K562 (cell line): Measurements from ENCODE around the gene PDE3A. TPM values are rescaled to one million over a fixed set of nuclear protein-coding genes. Genes with fewer than 3 reads are reported as not detected.

ENCODE experiments used
- ATAC-seq: fragments of 200-7000 bp; cut with Tn5 transposase; 3 replicates; pipeline ENCODE4 v1.9.1; 2020; ENCODE audit warnings: moderate library complexity
- BruUV-seq: library from RNA; stranded (reverse); fragments of 400-500 nt; replicated peaks from 2 replicates; lab custom pipeline; 2021; lab: Mats Ljungman, UMichigan
- CTCF ChIA-PET: fragments of 300-600 bp; formaldehyde crosslinking; extraction: SDS; loops from one replicate; lab custom pipeline; 2021; ENCODE audit warnings: low intra/inter-chr PET ratio; lab: Yijun Ruan, JAX
- POLR2A ChIA-PET: fragments of 300-600, 350-650 bp; sonication (Branson Sonifier 250); formaldehyde crosslinking; extraction: SDS; loops from one replicate; lab custom pipeline; 2021; ENCODE audit warnings: antibody characterized with exemption, inconsistent platforms; lab: Yijun Ruan, JAX
- DNase-seq, 4 experiments: peaks; one replicate each; pipeline versions ENCODE4 v3.0.0 to v3.0.0-alpha.2; 2011 to 2018; ENCODE audit warnings: low spot score in 3 of 4, mixed read lengths in 3 of 4; ENCODE audit errors: extremely low read depth in 1 of 4
- FAIRE-seq: peaks from 2 replicates; lab custom pipeline; 2011; peaks lifted over from hg19 to GRCh38; lab: Jason Lieb, UNC
- H2AFZ ChIP-seq: 2 replicates; pipeline ENCODE4 v1.6.0; 2011; ENCODE audit warnings: low read depth, low read length, control low read depth, inconsistent platforms
- H3K27ac ChIP-seq: fragments of 200-600 bp; 3 replicates; pipeline ENCODE4 v1.8.0; 2011; ENCODE audit warnings: low read depth, mild to moderate bottlenecking, control low read depth, inconsistent platforms, low read length, moderate library complexity, mixed read lengths; ENCODE audit errors: extremely low read depth
- H3K27me3 ChIP-seq, 2 experiments: fragments of 300-600 bp in 1 of 2; 2 replicates in 1 of 2; 3 replicates in 1 of 2; pipeline versions ENCODE4 v1.6.0 to v1.8.0; 2011; ENCODE audit warnings: inconsistent platforms in 2 of 2, low read length in 2 of 2, mild to moderate bottlenecking in 1 of 2, mixed read lengths in 1 of 2, moderate library complexity in 1 of 2; ENCODE audit not compliant: control insufficient read depth in 2 of 2, insufficient read depth in 2 of 2
- H3K36me3 ChIP-seq: fragments of 300-600 bp; 3 replicates; pipeline ENCODE4 v1.8.0; 2011; ENCODE audit warnings: mild to moderate bottlenecking, low read length, inconsistent platforms; ENCODE audit not compliant: control insufficient read depth, insufficient read depth
- H3K4me1 ChIP-seq, 2 experiments: fragments of 200-600 bp in 1 of 2; replicated peaks in 1 of 2; 2 replicates in 1 of 2; 3 replicates in 1 of 2; pipeline versions ENCODE4 v1.5.1 to v1.8.0; 2011; ENCODE audit warnings: inconsistent platforms in 2 of 2, low read length in 2 of 2, mild to moderate bottlenecking in 1 of 2, mixed read lengths in 1 of 2, moderate library complexity in 1 of 2; ENCODE audit not compliant: control insufficient read depth in 2 of 2, insufficient read depth in 2 of 2
- H3K4me2 ChIP-seq: 2 replicates; pipeline ENCODE4 v1.6.1; 2011; ENCODE audit warnings: low read length, control low read depth, inconsistent platforms, mixed read lengths; ENCODE audit not compliant: insufficient read depth
- H3K4me3 ChIP-seq: fragments of 200-600 bp; sonication (generic), shearing (Covaris generic); 2 replicates; pipeline ENCODE4 v1.5.1; 2016; ENCODE audit warnings: control low read depth, inconsistent platforms
- H3K79me2 ChIP-seq: fragments of 200-600 bp; 3 replicates; pipeline ENCODE4 v1.8.0; 2011; ENCODE audit warnings: low read length, inconsistent platforms; ENCODE audit not compliant: control insufficient read depth, insufficient read depth
- H3K9ac ChIP-seq, 2 experiments: 2 replicates each; pipeline versions ENCODE4 v1.6.0 to v1.6.1; 2011; ENCODE audit warnings: low read depth in 2 of 2, low read length in 2 of 2, control low read depth in 1 of 2, inconsistent platforms in 1 of 2, mild to moderate bottlenecking in 1 of 2, mixed read lengths in 1 of 2; ENCODE audit not compliant: insufficient read depth in 1 of 2
- H3K9me1 ChIP-seq: one replicate; pipeline ENCODE4 v1.6.0; 2011; ENCODE audit warnings: inconsistent platforms, mild to moderate bottlenecking, low read length, moderate library complexity; ENCODE audit not compliant: control insufficient read depth, insufficient read depth
- H3K9me3 ChIP-seq: replicated peaks from 2 replicates; pipeline ENCODE4 v1.5.1; 2011; ENCODE audit warnings: low read depth, low read length, inconsistent platforms; ENCODE audit not compliant: control insufficient read depth, insufficient read depth
- H4K20me1 ChIP-seq: replicated peaks from 2 replicates; pipeline ENCODE4 v1.6.1; 2011; ENCODE audit warnings: low read length, inconsistent platforms, mixed read lengths; ENCODE audit not compliant: control insufficient read depth, insufficient read depth
- ATF6 ChIP-seq: sonication (generic); formaldehyde crosslinking; IDR thresholded peaks from 2 replicates; pipeline ENCODE4 v1.4.0; 2020; ENCODE audit warnings: mild to moderate bottlenecking, missing genetic modification reagents
- CTBP1 ChIP-seq: fragments of 450-650 bp; IDR thresholded peaks from 2 replicates; pipeline ENCODE4 v1.6.1; 2016; ENCODE audit warnings: borderline replicate concordance
- HCFC1 ChIP-seq: IDR thresholded peaks from 2 replicates; pipeline ENCODE4 v1.6.1; 2012; ENCODE audit warnings: low read depth, low read length, improper control_type of control experiment
- HDAC6 ChIP-seq: IDR thresholded peaks from 2 replicates; pipeline ENCODE4 v1.6.1; 2012; ENCODE audit warnings: low read depth, mild to moderate bottlenecking, control low read depth, inconsistent platforms, low read length, moderate library complexity
- MEF2D ChIP-seq: conservative IDR thresholded peaks from 2 replicates; pipeline ENCODE4 v1.6.1; 2016; ENCODE audit warnings: low read depth, missing genetic modification characterization, missing compliant biosample characterization
- NBN ChIP-seq: fragments of 450-650 bp; IDR thresholded peaks from 2 replicates; pipeline ENCODE4 v1.6.1; 2016; ENCODE audit warnings: low read depth, mild to moderate bottlenecking
- NCOA2 ChIP-seq, 2 experiments: fragments of 450-650 bp; IDR thresholded peaks; 2 replicates each; pipeline ENCODE4 v1.6.1; 2018; ENCODE audit warnings: mild to moderate bottlenecking in 2 of 2, moderate library complexity in 1 of 2; ENCODE audit not compliant: partially characterized antibody in 2 of 2
- NKRF ChIP-seq: fragments of 450-650 bp; IDR thresholded peaks from 2 replicates; pipeline ENCODE4 v1.6.1; 2016; ENCODE audit warnings: borderline replicate concordance
- RBM22 ChIP-seq: fragments of 200-400 bp; formaldehyde crosslinking; IDR thresholded peaks from 2 replicates; pipeline ENCODE4 v1.6.1; 2018; ENCODE audit warnings: low read length, low read depth; ENCODE audit not compliant: poor library complexity, severe bottlenecking
- ZBTB17 ChIP-seq: fragments of 450-650 bp; formaldehyde crosslinking; IDR thresholded peaks from 2 replicates; pipeline ENCODE4 v1.4.0; 2020; ENCODE audit warnings: mild to moderate bottlenecking
- ZBTB26 ChIP-seq: fragments of 450-650 bp; formaldehyde crosslinking; IDR thresholded peaks from 2 replicates; pipeline ENCODE4 v1.4.0; 2022; ENCODE audit warnings: missing genetic modification characterization
- ZNF232 ChIP-seq: sonication (generic); formaldehyde crosslinking; IDR thresholded peaks from 2 replicates; pipeline ENCODE4 v1.8.0; 2022; ENCODE audit warnings: mild to moderate bottlenecking, missing genetic modification reagents
- ZNF347 ChIP-seq: fragments of 450-650 bp; formaldehyde crosslinking; IDR thresholded peaks from 2 replicates; pipeline ENCODE4 v1.4.0; 2020; ENCODE audit warnings: low read depth, mild to moderate bottlenecking, moderate library complexity
- ZNF561 ChIP-seq: fragments of 450-650 bp; formaldehyde crosslinking; conservative IDR thresholded peaks from 2 replicates; pipeline ENCODE4 v1.4.0; 2020; ENCODE audit warnings: mild to moderate bottlenecking, moderate library complexity
- ZNF764 ChIP-seq: fragments of 250-450 bp; sonication (Bioruptor Pico); IDR thresholded peaks from 2 replicates; pipeline ENCODE4 v1.4.0; 2020; ENCODE audit warnings: low read depth, mild to moderate bottlenecking, moderate library complexity
- ZNF766 ChIP-seq: fragments of 200-800 bp; sonication (Bioruptor generic); conservative IDR thresholded peaks from 2 replicates; pipeline ENCODE4 v1.6.1; 2016; ENCODE audit warnings: missing genetic modification characterization, missing compliant biosample characterization
- WGBS: fragments of 100-300 bp; shearing (Covaris generic); methylation state at CpG from one replicate; pipeline ENCODE4 v1.1.6; 2016; ENCODE audit warnings: low coverage, mixed read lengths; ENCODE audit not compliant: insufficient coverage; ENCODE audit errors: missing lambda C conversion rate; 5-methylcytosine and 5-hydroxymethylcytosine counted together
- in situ Hi-C: fragments of 300-500 bp; cut with MboI; formaldehyde crosslinking; loops from 4 replicates; pipeline ENCODE4 v1.15.0; 2018; ENCODE audit warnings: inconsistent platforms, mixed read lengths
- intact Hi-C: fragments of 100-400 bp; cut with micrococcal nuclease; formaldehyde crosslinking; loops from 2 replicates; pipeline ENCODE4 v1.14.2; 2022
- polyA plus RNA-seq, 8 experiments: library from polyadenylated mRNA; depleted of rRNA in 4 of 8; stranded (reverse) in 5 of 8; unstranded in 3 of 8; fragments of >200 nt; fragmentation: Nextera tagmentation in 2 of 8; fragmentation: Illumina TruSeq in 1 of 8; extraction: Ambion mirVana in 2 of 8; extraction: Trizol in 1 of 8; gene quantifications; 2 replicates each; pipeline versions ENCODE4 v1.2.1 to v1.2.3, GENCODE V29; 2011 to 2014; ENCODE audit warnings: inconsistent platforms in 1 of 8, missing spikeins in 1 of 8
- total RNA-seq, 7 experiments: library from RNA; depleted of rRNA in 6 of 7; stranded (reverse); fragments of >200 nt in 6 of 7; fragmentation: Illumina TruSeq in 2 of 7; extraction: Trizol in 2 of 7; gene quantifications; 2 replicates each; pipeline versions ENCODE4 v1.2.1 to v1.2.3, GENCODE V29; 2011 to 2021; ENCODE audit warnings: low replicate concordance in 1 of 7

PDE3A gene
- total and polyA plus RNA-seq, 9 of the 15 experiments (the other 6 are each of a cell fraction or from before 2014, with no cell fraction given), result 0.02 TPM; not detected in 8

GRCh38 chr12:20601668-20602280 is 233.4 kb downstream of the PDE3A start:
- ChIA-PET POLR2A (no interaction called here), CTCF (no interaction called here)
- H3K4me2 ChIP-seq, result no peak overlapping the region
- no peaks in the 10 kb centered on the region for H4K20me1 ChIP-seq
- FAIRE-seq (no peak), DNase-seq (no peak), ATAC-seq (no peak)
- no peaks in the 10 kb centered on the region for H3K9me1 ChIP-seq
- H2AFZ ChIP-seq, result no peak overlapping the region
- H3K4me1 ChIP-seq, result no peaks in the 10 kb centered on the region
- WGBS, result 5% methylated on average over 2 of the region's 2 CpGs
- in situ Hi-C loops, result no loop called here
- H3K27me3 ChIP-seq, result no peaks in the 10 kb centered on the region
- no peak overlapping the region for H3K9ac ChIP-seq
- no peak overlapping the region for H3K4me3 ChIP-seq
- no peaks in the 10 kb centered on the region for H3K79me2 ChIP-seq
- BruUV-seq, result no TSS peak
- no peak overlapping the region for H3K27ac ChIP-seq
- no peaks in the 10 kb centered on the region for H3K36me3 ChIP-seq
- TF ChIP-seq HCFC1 (no peak), ATF6 (CRISPR knock-in tag) (no peak), ZNF232 (no peak), ZNF766 (no peak), ZBTB26 (CRISPR knock-in tag) (no peak), NCOA2 (IDR thresholded peaks at IDR 0.05; ENCODE audit: partially characterized antibody in 2 of 2) (no peak), ZNF561 (CRISPR knock-in tag) (no peak), HDAC6 (no peak), RBM22 (no peak), ZBTB17 (no peak), NBN (no peak), ZNF764 (CRISPR knock-in tag) (no peak), CTBP1 (no peak), NKRF (no peak), ZNF347 (CRISPR knock-in tag) (no peak), MEF2D (tag) (no peak)
- intact Hi-C loops, result no loop called here
- no peaks in the 10 kb centered on the region for H3K9me3 ChIP-seq
